HG03558 (cell line): ENCODE results near the gene ZGRF1.
A peak's percentile ranks its signal among the peaks of the same experiment; 100 is the strongest.
"Not testable (repeated sequence)": the region's sequence is repeated elsewhere in the genome, so short reads cannot be mapped to it uniquely, and the experiment has no call there.

Experiments used
- ATAC-seq: cut with Tn5 transposase; IDR thresholded peaks from one replicate; pipeline ENCODE4 v1.9.1; 2021; ENCODE audit warnings: moderate number of reproducible peaks; ENCODE audit not compliant: unreplicated experiment; ENCODE audit errors: extremely low read depth

Gene ZGRF1

DNA sequence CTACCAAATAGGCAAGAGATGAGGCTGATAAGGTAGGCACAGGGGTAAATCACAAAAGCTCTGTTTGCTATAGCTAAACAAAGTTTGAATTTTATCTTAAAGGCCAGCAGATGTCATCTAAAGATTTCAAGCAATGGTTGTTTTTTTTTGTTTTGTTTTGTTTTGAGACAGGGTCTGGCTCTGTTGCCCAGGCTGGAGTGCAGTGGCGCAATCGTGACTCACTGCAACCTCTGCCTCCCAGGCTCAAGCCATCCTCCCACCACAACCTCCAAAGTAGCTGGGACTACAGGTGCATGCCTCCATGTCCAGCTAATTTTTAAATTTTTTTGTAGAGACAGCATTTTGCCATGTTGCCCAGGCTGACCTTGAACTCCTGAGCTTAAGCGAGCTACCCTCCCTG lies 77.7 kb downstream of the ZGRF1 start:
- no peak for ATAC-seq

DNA sequence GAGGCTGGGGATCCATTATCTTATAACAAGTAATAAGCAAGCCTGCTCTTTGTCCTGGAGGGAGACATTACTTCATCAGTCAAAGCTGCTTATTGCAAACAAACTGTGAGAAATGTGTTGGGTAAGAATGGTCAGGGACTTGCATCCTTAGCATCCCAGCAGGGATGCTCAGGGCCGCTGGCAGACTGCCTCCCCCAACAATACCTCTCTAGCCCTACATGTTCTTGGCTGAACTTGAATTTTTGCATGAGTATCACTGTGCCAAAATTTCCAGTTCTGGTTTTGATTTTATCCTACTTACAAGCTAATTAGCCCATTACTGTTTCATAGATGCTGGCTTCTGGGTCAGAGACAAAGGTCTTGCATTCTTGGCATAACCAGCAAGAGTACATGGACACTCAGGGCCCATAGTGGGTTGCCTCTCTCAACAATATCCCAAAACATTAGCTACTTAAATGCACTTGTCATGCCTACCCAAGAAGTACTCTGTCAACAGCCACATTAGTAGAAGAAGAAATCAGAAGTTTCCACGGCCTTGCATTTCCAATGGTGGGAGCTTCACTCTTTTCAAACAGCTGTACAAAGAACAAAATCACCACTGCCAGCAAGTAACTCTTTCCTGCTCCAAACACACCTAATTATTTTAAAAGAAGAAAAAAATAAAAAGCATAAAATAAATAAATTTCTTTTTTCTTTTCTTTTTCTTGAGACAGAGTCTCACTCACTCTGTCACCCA lies 78.9 kb downstream of the ZGRF1 start:
- ATAC-seq, result no peak

DNA sequence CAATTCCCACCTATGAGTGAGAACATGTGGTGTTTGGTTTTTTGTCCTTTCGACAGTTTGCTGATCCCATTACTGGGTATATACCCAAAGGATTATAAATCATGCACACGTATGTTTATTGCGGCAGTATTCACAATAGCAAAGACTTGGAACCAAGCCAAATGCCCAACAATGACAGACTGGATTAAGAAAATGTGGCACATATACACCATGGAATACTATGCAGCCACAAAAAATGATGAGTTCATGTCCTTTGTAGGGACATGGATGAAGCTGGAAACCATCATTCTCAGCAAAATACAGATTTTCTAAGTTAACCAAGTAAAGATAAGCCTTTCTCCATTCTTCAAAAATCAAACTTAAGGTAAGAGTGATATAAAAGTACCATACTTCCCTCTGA lies 82.4 kb downstream of the ZGRF1 start:
- not testable (repeated sequence) for ATAC-seq

GRCh38 chr4:112552668-112553067 lies 84.0 kb downstream of the ZGRF1 start:
- ATAC-seq, result no peak

DNA sequence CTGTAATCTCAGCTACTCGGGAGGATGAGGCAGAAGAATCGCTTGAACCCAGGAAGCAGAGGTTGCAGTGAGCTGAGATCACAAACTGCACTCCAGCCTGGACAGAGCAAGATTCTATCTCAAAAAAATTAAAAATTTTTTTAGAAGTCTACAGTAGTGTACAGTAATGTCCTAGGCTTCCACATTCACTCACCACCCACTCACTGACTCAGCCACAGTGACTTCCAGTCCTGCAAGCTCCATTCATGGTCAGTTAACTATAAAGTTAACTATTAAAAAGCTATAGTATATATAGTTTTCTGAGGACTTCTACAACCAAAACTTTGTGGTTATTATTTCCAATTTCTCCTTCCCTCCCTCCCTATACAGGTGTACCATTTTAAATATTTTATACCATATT lies 86.0 kb downstream of the ZGRF1 start:
- ATAC-seq, result no peak

DNA sequence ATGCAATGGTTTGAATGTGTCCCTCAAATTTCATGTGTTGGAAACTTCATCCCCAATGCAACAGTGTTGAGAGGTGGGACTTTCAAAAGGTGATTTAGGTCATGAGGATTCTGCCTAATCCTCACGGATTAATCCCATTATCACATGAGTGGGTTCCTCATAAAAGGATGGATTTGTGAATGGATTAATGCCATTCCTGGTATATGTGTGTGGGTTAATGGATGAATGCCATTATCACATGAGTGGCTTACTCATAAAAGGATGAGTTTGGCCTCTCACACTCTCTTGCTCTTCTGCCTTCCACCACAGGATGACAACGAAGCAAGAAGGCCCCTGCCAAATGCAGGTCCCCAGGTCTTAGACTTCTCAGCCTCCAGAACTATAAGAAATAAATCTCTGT lies 90.2 kb downstream of the ZGRF1 start:
- ATAC-seq, result no peak

DNA sequence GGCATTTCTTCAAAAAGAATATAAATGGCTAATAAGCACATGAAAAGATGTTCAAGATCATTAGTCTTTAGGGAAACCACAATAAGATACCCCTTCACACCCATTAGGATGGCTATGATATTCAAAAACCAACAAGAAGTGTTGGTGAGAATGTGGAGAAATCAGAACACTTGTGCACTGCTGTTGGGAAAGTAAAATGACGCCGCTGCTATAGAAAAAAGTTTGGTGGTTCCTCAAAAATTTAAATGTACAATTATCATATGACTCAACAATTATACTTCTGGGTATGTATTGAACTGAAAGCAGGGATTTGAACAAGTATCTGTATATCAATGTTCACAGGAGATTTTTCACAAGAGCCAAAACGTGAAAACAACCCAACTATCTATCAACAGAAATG lies 91.4 kb downstream of the ZGRF1 start:
- ATAC-seq, result no peak

DNA sequence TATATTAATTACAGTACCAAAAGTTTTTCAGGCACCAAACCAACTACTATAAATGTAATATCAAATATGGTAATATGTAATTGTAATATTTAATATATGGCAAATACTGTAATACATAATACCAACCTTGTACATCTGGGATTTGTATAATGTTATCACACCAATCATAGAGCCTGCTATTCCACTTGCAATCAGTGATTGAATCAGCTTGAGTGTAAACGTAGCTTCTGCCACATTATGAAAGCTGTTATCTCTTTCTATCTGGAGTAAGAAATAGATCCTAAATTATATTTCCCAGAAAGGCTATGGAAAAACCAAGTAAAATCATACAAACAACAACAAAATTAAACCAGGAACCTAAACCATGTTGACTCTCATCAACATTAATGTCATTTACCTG lies 96.0 kb downstream of the ZGRF1 start:
- no peak for ATAC-seq

GRCh38 chr4:112536123-112536522 lies 100.6 kb downstream of the ZGRF1 start:
- ATAC-seq, result no peak

DNA sequence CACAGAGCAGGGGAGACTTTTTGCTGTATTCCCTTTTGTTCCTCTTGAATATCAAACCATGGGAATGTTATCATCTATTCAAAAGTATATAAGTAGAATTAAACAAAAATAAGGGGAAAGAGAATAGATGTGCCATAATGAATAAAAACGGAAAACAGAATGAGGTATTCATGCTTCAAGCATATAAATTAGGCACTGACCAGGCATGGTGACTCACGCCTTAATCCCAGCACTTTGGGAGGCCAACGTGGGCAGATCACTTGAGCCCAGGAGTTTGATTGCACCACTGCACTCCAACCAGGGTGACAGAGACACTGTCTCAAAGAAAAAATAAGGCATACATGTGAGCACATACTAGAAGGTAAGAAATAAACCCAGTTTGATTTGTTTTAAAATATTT lies 104.4 kb downstream of the ZGRF1 start:
- ATAC-seq, result no peak

DNA sequence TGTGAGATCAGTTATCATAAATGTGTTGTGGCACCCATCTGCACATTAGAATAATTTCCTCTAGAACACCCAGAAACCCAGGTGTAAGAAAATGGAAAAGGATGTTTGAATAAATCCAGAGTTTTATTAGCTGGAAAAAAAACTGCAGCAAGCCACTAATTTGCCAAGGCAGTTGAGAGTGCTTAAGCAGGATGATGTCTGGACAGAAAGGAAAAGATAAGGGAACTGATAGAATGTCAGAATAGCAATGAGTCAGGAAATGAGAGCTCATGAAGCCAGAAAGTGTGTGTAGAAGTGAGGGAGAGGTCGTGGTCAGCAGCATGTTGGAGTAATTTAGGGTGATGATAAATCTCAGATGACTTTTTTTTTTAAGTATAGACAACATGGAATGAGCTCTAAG lies 105.6 kb downstream of the ZGRF1 start:
- no peak for ATAC-seq

- no peak for ATAC-seq
Observed at GRCh38 chr4:112526061-112526460, 110.6 kb downstream of the ZGRF1 start.

GRCh38 chr4:112523764-112524505 lies 112.8 kb downstream of the ZGRF1 start:
- ATAC-seq, result peak; percentile 69

GRCh38 chr4:112523008-112523721 lies 113.5 kb downstream of the ZGRF1 start:
- peak; percentile 35 for ATAC-seq

DNA sequence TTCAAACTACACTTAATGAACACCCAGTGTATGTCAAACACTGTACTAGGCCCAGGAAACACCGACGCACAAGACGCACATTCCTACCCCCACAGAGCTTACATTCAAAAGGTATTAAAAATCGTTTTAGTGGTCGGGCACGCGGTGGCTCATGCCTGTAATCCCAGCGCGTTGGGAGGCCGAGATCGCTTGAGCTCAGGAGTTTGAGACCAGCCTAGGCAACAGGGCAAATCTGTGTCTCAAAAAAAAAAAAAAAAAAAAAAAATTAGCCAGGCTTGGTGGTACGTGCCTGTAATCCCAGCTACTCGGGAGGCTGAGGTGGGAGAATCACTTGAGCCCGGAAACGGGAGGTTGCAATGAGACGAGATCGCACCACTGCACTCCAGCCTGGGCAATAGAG lies 114.3 kb downstream of the ZGRF1 start:
- not testable (repeated sequence) for ATAC-seq

GRCh38 chr4:112521123-112522023 lies 115.3 kb downstream of the ZGRF1 start:
- ATAC-seq, result no peak

GRCh38 chr4:112520598-112521122 lies 116.0 kb downstream of the ZGRF1 start:
- no peak for ATAC-seq

- no peak for ATAC-seq
Observed at GRCh38 chr4:112519689-112520597, 116.8 kb downstream of the ZGRF1 start.

DNA sequence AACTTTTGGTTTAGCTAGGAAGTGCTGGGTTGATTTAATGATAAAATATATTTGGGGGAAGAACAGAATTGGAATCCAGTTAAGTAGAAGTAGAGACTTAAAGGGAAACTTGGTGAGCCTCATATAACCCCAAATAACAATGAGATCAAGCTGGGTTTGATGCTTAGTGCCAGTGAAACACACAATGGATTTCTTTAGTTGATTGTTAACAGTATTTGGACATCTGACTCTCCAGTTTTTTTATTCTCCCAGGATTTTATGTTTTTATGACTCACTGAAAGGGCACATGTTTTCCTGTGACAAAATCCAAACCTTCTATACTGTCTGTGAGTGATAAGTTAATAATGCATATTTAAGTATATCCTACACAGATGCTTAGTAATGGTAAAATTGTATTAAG lies 118.0 kb downstream of the ZGRF1 start:
- ATAC-seq, result no peak
